GM23338 (cell line): ENCODE data around the gene ARMC9.

ENCODE experiments used
- EZH2 ChIP-seq: fragments of 200-600 bp; sonication (generic); IDR thresholded peaks from one replicate; pipeline ENCODE4 v1.8.0; 2017; ENCODE audit warnings: antibody characterized with exemption, mild to moderate bottlenecking, low read depth; ENCODE audit not compliant: unreplicated experiment
- EZH2phosphoT487 ChIP-seq: fragments of 200-600 bp; sonication (generic); IDR thresholded peaks from one replicate; pipeline ENCODE4 v1.8.1; 2018; ENCODE audit warnings: antibody characterized with exemption; ENCODE audit not compliant: unreplicated experiment
- TF ChIP-seq, protein P1 (sequence below), 2 experiments: fragments of 200-600 bp in 1 of 2; sonication (generic) in 1 of 2; conservative IDR thresholded peaks; 2 replicates each; pipeline versions ENCODE4 v1.5.1 to v1.6.1; 2016 to 2017; ENCODE audit warnings: antibody characterized with exemption in 2 of 2, low read depth in 2 of 2, mild to moderate bottlenecking in 2 of 2, moderate library complexity in 1 of 2
- TF ChIP-seq, protein P2 (sequence below): fragments of 250-450 bp; sonication (Bioruptor Pico); IDR thresholded peaks from 2 replicates; pipeline ENCODE4 v1.5.0; 2020; ENCODE audit warnings: mild to moderate bottlenecking, moderate library complexity
- TF ChIP-seq, protein P3 (sequence below): IDR thresholded peaks from one replicate; pipeline ENCODE4 v1.6.1; 2018; ENCODE audit warnings: antibody characterized with exemption; ENCODE audit not compliant: unreplicated experiment

DNA sequence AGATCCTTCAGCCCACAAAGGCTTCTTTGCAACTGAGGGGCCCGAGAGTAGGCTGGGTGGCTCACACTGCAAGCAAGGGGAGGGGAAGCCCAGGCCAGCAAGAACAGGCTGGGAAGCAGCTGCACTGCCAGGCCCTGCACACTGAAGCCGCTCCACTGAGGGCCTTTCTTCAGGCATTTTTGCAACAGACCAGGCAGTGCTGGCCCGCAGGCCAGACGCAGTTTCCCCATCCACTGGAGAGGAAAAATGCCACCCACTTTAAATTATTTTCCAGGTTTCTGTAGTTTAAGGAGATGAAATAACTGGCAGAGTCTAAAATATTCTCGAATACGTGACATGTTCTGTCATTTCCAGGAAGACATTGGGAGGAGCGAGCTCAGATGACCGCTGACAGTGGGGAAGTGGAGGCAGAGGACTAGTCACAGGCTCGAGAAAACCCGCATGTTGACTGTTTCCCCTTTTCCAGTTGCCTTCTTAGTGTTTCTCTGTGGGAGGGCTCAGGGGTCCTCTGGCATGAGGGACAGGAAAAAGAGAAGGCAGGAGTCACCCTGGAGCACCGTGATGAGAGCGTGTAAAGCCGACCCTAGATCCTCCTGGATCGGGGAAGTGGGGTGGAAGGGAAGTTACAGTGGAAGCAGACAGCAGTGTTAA, 143.8 kb downstream of the ARMC9 start:
- TF ChIP-seq, protein P1, sequence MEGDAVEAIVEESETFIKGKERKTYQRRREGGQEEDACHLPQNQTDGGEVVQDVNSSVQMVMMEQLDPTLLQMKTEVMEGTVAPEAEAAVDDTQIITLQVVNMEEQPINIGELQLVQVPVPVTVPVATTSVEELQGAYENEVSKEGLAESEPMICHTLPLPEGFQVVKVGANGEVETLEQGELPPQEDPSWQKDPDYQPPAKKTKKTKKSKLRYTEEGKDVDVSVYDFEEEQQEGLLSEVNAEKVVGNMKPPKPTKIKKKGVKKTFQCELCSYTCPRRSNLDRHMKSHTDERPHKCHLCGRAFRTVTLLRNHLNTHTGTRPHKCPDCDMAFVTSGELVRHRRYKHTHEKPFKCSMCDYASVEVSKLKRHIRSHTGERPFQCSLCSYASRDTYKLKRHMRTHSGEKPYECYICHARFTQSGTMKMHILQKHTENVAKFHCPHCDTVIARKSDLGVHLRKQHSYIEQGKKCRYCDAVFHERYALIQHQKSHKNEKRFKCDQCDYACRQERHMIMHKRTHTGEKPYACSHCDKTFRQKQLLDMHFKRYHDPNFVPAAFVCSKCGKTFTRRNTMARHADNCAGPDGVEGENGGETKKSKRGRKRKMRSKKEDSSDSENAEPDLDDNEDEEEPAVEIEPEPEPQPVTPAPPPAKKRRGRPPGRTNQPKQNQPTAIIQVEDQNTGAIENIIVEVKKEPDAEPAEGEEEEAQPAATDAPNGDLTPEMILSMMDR (conservative IDR thresholded peaks at IDR 0.05; ENCODE audit: low read depth in 2 of 2), result no peak
- TF ChIP-seq, protein P2, sequence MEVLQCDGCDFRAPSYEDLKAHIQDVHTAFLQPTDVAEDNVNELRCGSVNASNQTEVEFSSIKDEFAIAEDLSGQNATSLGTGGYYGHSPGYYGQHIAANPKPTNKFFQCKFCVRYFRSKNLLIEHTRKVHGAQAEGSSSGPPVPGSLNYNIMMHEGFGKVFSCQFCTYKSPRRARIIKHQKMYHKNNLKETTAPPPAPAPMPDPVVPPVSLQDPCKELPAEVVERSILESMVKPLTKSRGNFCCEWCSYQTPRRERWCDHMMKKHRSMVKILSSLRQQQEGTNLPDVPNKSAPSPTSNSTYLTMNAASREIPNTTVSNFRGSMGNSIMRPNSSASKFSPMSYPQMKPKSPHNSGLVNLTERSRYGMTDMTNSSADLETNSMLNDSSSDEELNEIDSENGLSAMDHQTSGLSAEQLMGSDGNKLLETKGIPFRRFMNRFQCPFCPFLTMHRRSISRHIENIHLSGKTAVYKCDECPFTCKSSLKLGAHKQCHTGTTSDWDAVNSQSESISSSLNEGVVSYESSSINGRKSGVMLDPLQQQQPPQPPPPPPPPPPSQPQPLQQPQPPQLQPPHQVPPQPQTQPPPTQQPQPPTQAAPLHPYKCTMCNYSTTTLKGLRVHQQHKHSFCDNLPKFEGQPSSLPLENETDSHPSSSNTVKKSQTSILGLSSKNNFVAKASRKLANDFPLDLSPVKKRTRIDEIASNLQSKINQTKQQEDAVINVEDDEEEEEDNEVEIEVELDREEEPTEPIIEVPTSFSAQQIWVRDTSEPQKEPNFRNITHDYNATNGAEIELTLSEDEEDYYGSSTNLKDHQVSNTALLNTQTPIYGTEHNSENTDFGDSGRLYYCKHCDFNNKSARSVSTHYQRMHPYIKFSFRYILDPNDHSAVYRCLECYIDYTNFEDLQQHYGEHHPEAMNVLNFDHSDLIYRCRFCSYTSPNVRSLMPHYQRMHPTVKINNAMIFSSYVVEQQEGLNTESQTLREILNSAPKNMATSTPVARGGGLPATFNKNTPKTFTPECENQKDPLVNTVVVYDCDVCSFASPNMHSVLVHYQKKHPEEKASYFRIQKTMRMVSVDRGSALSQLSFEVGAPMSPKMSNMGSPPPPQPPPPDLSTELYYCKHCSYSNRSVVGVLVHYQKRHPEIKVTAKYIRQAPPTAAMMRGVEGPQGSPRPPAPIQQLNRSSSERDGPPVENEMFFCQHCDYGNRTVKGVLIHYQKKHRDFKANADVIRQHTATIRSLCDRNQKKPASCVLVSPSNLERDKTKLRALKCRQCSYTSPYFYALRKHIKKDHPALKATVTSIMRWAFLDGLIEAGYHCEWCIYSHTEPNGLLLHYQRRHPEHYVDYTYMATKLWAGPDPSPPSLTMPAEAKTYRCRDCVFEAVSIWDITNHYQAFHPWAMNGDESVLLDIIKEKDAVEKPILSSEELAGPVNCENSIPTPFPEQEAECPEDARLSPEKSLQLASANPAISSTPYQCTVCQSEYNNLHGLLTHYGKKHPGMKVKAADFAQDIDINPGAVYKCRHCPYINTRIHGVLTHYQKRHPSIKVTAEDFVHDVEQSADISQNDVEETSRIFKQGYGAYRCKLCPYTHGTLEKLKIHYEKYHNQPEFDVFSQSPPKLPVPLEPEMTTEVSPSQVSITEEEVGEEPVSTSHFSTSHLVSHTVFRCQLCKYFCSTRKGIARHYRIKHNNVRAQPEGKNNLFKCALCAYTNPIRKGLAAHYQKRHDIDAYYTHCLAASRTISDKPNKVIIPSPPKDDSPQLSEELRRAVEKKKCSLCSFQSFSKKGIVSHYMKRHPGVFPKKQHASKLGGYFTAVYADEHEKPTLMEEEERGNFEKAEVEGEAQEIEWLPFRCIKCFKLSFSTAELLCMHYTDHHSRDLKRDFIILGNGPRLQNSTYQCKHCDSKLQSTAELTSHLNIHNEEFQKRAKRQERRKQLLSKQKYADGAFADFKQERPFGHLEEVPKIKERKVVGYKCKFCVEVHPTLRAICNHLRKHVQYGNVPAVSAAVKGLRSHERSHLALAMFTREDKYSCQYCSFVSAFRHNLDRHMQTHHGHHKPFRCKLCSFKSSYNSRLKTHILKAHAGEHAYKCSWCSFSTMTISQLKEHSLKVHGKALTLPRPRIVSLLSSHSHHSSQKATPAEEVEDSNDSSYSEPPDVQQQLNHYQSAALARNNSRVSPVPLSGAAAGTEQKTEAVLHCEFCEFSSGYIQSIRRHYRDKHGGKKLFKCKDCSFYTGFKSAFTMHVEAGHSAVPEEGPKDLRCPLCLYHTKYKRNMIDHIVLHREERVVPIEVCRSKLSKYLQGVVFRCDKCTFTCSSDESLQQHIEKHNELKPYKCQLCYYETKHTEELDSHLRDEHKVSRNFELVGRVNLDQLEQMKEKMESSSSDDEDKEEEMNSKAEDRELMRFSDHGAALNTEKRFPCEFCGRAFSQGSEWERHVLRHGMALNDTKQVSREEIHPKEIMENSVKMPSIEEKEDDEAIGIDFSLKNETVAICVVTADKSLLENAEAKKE (CRISPR knock-in tag), result no peak
- TF ChIP-seq EZH2phosphoT487, result no peak
- TF ChIP-seq EZH2, result no peak
- TF ChIP-seq, protein P3, sequence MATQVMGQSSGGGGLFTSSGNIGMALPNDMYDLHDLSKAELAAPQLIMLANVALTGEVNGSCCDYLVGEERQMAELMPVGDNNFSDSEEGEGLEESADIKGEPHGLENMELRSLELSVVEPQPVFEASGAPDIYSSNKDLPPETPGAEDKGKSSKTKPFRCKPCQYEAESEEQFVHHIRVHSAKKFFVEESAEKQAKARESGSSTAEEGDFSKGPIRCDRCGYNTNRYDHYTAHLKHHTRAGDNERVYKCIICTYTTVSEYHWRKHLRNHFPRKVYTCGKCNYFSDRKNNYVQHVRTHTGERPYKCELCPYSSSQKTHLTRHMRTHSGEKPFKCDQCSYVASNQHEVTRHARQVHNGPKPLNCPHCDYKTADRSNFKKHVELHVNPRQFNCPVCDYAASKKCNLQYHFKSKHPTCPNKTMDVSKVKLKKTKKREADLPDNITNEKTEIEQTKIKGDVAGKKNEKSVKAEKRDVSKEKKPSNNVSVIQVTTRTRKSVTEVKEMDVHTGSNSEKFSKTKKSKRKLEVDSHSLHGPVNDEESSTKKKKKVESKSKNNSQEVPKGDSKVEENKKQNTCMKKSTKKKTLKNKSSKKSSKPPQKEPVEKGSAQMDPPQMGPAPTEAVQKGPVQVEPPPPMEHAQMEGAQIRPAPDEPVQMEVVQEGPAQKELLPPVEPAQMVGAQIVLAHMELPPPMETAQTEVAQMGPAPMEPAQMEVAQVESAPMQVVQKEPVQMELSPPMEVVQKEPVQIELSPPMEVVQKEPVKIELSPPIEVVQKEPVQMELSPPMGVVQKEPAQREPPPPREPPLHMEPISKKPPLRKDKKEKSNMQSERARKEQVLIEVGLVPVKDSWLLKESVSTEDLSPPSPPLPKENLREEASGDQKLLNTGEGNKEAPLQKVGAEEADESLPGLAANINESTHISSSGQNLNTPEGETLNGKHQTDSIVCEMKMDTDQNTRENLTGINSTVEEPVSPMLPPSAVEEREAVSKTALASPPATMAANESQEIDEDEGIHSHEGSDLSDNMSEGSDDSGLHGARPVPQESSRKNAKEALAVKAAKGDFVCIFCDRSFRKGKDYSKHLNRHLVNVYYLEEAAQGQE, result no peak
